Astrocyte of the cerebellum (primary cell): ENCODE results near the gene SNHG17.
"Not testable (repeated sequence)": the region's sequence is repeated elsewhere in the genome, so short reads cannot be mapped to it uniquely, and the experiment has no call there.

ENCODE experiments used
- DNase-seq: peaks from one replicate; pipeline ENCODE4 v3.0.0-alpha.2; 2011; ENCODE audit warnings: low read depth
- H3K4me3 ChIP-seq: 2 replicates; pipeline ENCODE4 v1.5.1; 2011; ENCODE audit warnings: mild to moderate bottlenecking, low read depth, low read length, moderate library complexity
- CTCF ChIP-seq: IDR thresholded peaks from 2 replicates; pipeline ENCODE4 v1.5.1; 2012; ENCODE audit warnings: low read length, low read depth, moderate library complexity, mild to moderate bottlenecking; ENCODE audit errors: missing control alignments
- in situ Hi-C: cut with HindIII; loops from 2 replicates; pipeline ENCODE4 v1.10.0; 2017; ENCODE audit warnings: low sequenced_read_pairs

The SNHG17 gene

DNA sequence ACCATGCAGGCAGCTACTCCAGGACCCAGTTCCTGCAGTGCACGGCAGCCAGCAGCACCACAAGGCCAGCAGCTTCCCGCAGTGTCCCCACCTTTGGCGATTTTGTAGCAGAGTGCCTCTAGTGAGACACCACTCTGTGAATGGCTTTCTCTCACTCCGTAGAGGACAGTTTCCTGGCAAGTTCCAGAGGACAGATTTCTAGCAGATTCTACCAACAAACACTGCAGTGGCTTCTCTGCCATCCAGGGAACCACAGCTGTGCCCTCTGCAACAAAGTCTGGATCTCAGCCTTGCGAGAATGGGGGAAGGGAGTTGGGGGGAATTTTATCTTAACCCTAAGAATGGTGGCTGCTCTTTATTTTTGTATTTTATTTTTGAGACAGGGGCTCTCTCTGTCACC, 28.7 kb downstream of the SNHG17 start:
- no peak overlapping the region for H3K4me3 ChIP-seq
- in situ Hi-C loops = no loop called here
- DNase-seq = no peak
- TF ChIP-seq CTCF = no peak

DNA sequence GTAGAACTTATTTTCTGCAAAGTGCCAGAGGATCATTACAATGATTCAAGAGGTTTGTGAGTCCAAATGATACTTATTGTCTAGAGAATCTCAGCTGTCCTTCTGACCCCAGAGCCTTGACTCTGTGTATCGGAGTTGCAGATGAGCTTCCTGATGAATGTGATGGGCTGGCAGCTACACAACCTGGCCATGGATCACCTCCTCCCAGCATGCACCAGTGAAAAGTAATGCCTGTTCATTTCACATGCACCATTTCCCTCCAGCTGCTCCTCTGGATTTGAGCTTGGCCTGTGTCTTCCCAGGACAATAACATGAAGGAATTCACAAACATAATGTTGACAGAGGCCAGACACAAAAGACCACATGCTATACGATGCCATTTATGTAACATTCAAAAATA, 30.0 kb downstream of the SNHG17 start:
- no peak overlapping the region for H3K4me3 ChIP-seq
- no peak for TF ChIP-seq CTCF
- in situ Hi-C loops = no loop called here
- DNase-seq = no peak

GRCh38 chr20:38404016-38404415, 31.1 kb downstream of the SNHG17 start:
- H3K4me3 ChIP-seq = no peak overlapping the region
- no peak for TF ChIP-seq CTCF
- in situ Hi-C loops = no loop called here
- DNase-seq = no peak

- H3K4me3 ChIP-seq = no peak overlapping the region
- TF ChIP-seq CTCF = no peak
- no peak for DNase-seq
- in situ Hi-C loops = no loop called here
These were observed 32.3 kb downstream of the SNHG17 start for GRCh38 chr20:38402816-38403215.

- H3K4me3 ChIP-seq = no peak overlapping the region
- TF ChIP-seq CTCF = no peak
- DNase-seq = no peak
- in situ Hi-C loops = no loop called here
These were observed 33.0 kb downstream of the SNHG17 start for GRCh38 chr20:38402089-38402488.

DNA sequence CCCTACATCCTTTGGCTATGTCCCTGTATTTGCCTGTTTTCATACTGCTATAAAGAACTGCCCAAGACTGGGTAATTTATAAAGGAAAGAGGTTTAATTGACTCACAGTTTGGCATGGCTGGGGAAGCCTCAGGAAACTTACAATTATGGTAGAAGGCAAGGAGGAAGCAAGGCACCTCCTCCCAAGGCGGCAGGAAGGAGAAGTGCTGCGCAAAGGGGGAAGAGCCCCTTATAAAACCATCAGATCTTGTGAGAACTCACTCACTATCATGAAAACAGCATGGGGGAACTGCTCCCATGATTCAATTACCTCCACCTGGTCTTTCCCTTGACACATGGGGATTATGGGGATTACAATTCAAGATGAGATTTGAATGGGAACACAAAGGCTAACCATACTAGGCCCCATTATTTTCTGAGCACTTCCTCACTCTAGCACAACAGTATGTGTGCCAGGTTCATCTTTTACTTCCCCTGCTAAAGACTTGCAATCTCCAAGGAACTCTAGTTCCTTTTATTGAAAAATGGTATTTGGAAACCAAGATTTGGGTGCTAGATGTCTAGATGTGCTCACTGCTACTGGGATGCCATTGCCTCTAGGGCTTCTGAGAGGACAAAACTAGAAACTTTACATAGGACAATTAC, 39.3 kb downstream of the SNHG17 start:
- in situ Hi-C loops, H3K4me3 ChIP-seq, DNase-seq: not testable (repeated sequence)

DNA sequence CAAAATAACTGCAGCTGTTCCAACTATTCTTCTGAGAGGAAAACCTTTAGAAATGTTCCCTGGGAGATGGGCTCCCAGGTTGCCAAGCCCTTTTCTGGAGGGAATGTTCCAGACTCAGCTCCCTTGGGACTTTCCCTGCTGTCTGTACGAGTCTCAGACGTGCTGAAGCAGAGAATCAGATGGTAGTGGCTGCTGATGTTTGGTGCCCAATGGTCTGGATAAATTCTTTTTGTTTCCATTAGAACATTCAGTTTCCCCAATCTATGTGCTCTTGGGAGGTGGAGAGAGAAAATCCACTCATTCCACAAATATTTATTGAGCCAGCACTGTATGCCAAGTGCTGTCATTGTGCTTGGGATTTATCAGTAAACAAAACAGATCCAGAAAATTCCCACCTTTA, 40.0 kb downstream of the SNHG17 start:
- TF ChIP-seq CTCF = no peak
- DNase-seq = no peak

More for the DNA sequence above, 40.0 kb downstream of the SNHG17 start:
- H3K4me3 ChIP-seq = no peak overlapping the region
- in situ Hi-C loops = no loop called here
